Lower leg skin (tissue), 4 donors: ENCODE measurements around the gene WARS2. TPM values are rescaled to one million over a fixed set of nuclear protein-coding genes. Genes with fewer than 3 reads are reported as not detected.

Source experiments
- DNase-seq, 2 donors: peaks; one replicate each; pipeline ENCODE4 v3.0.0-alpha.2; 2019; ENCODE audit warnings: low spot score in 2 of 2
- H3K4me3 ChIP-seq: fragments of 200-600 bp; sonication (generic); 2 replicates; pipeline ENCODE4 v1.5.1; 2017; ENCODE audit warnings: mild to moderate bottlenecking, low read depth; ENCODE audit not compliant: poor library complexity, severe bottlenecking
- POLR2A ChIP-seq, 2 donors: fragments of 450-650 bp; IDR thresholded peaks; one replicate each; pipeline ENCODE4 v1.6.1; 2016 to 2017; ENCODE audit warnings: antibody characterized with exemption in 2 of 2, mild to moderate bottlenecking in 1 of 2, moderate library complexity in 1 of 2
- WGBS, 2 donors: methylation state at CpG; one replicate each; pipeline ENCODE4 v1.1.5; 2018; 5-methylcytosine and 5-hydroxymethylcytosine counted together
- intact Hi-C: fragments of 100-400 bp; cut with DNase I; formaldehyde crosslinking; loops from one replicate; pipeline ENCODE4 v1.15.0; 2023; ENCODE audit warnings: low total_unique reads
- total RNA-seq, 4 donors: library from RNA; depleted of rRNA; stranded (reverse); fragments of >200 nt; gene quantifications; one replicate each; pipeline ENCODE4 v1.1.0, GENCODE V29; 2016
- TF ChIP-seq, protein P1 (sequence below), 3 donors: fragments of 450-650 bp; IDR thresholded peaks; one replicate each; pipeline ENCODE4 v1.5.1; 2016; ENCODE audit warnings: antibody characterized with exemption in 3 of 3, mild to moderate bottlenecking in 3 of 3, moderate library complexity in 2 of 3

The WARS2 gene
- total RNA-seq, 4 donors from 2014 or later = 8.1 to 21.8 (median 13.2) TPM

DNA sequence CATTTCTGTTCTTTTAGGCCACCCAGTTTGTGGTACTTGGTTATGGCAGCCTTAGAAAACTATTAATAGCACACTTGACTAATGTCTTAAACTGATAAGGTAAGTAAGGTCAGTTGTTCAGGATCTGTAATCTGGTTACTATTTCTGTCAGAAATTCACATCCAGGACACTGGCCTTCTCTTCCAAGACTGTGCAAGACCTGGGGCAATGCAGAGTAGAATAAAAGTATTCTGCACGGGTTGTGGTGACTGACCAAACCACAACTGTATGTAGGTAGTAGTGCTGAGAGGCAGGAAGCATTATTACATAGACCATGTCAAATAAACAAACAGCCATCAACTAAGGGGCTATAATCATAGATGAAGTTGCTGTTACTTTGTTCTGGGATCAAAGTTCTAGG is 46.7 kb downstream of the WARS2 start:
- intact Hi-C loops = no loop called here
- WGBS, 2 donors = 79 to 94% methylated on average over 1 of the region's 1 CpG
- no peak for DNase-seq

DNA sequence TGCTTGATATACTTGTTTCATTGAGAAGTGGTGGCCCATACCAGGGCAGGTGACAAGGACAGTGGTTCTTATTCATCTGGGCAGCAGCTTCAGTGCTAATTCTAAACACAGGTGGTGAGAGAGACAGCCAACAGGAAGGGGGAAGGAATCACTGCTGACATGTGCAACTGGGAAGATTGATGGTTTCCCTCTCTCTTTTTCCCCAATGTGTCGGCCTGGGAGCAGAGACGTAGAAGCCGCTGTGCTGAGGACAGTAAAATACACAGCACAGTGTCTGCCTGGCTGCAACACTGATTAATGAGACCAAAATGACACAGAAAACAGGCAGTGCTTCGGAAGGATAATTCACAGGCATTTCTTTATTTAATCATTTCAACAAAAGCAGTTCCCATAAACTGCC is 48.8 kb downstream of the WARS2 start:
- intact Hi-C loops = no loop called here
- TF ChIP-seq, protein P1, sequence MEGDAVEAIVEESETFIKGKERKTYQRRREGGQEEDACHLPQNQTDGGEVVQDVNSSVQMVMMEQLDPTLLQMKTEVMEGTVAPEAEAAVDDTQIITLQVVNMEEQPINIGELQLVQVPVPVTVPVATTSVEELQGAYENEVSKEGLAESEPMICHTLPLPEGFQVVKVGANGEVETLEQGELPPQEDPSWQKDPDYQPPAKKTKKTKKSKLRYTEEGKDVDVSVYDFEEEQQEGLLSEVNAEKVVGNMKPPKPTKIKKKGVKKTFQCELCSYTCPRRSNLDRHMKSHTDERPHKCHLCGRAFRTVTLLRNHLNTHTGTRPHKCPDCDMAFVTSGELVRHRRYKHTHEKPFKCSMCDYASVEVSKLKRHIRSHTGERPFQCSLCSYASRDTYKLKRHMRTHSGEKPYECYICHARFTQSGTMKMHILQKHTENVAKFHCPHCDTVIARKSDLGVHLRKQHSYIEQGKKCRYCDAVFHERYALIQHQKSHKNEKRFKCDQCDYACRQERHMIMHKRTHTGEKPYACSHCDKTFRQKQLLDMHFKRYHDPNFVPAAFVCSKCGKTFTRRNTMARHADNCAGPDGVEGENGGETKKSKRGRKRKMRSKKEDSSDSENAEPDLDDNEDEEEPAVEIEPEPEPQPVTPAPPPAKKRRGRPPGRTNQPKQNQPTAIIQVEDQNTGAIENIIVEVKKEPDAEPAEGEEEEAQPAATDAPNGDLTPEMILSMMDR (IDR thresholded peaks at IDR 0.05) = no peak
- no peak for TF ChIP-seq POLR2A (IDR thresholded peaks at IDR 0.05)
- DNase-seq = no peak
- no peak overlapping the region for H3K4me3 ChIP-seq
- WGBS, 2 donors = 75 to 81% methylated on average over 4 of the region's 4 CpGs

More for the DNA sequence above, 46.7 kb downstream of the WARS2 start:
- no peak overlapping the region for H3K4me3 ChIP-seq
- no peak for TF ChIP-seq POLR2A (IDR thresholded peaks at IDR 0.05)
- TF ChIP-seq, protein P1 (IDR thresholded peaks at IDR 0.05) = no peak

DNA sequence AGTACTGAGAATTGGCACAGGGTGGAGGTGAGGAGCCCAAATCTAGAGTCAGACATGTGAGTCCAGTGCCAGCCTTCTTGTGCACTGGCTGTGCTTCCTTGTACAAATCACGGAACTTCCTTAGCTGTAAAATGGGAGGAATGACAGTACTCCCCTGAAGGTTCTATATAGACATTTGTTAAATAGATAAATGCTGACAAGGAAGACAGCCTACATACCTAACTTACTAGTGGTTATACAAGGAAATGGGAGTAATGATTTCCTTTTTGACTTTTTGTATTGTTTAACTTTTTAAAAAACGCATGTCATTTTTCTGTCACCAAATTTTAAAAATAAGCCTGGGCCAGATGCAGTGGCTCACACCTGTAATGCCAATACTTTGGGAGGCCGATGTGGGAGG is 50.2 kb downstream of the WARS2 start:
- DNase-seq = no peak
- no peak overlapping the region for H3K4me3 ChIP-seq
- 91 to 95% methylated on average over 3 of the region's 3 CpGs for WGBS, 2 donors
- intact Hi-C loops = no loop called here
- no peak for TF ChIP-seq POLR2A (IDR thresholded peaks at IDR 0.05)
- TF ChIP-seq, protein P1 (IDR thresholded peaks at IDR 0.05) = no peak

DNA sequence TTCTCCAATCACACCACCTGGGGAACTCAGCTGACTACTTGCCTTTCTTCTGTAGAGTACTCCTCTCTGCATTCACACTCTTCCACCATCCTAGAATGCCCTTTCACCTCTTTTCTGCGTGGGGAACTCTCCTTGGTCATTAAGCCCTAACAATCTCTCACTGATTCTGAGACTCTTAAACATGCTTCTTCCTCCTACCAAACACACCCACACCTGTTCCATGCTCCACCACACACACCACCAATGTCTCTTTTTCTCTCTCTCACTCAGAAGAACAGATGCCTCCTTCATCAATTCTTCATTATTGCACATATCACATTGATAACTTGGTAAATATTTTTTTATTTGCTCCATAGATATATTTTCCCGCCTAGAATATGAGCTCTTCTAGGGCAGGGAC is 53.6 kb downstream of the WARS2 start:
- H3K4me3 ChIP-seq = no peak overlapping the region
- 55 to 86% methylated on average over 2 of the region's 2 CpGs for WGBS, 2 donors
- no peak for TF ChIP-seq POLR2A (IDR thresholded peaks at IDR 0.05)
- TF ChIP-seq, protein P1 (IDR thresholded peaks at IDR 0.05) = no peak
- no peak for DNase-seq
- intact Hi-C loops = no loop called here

DNA sequence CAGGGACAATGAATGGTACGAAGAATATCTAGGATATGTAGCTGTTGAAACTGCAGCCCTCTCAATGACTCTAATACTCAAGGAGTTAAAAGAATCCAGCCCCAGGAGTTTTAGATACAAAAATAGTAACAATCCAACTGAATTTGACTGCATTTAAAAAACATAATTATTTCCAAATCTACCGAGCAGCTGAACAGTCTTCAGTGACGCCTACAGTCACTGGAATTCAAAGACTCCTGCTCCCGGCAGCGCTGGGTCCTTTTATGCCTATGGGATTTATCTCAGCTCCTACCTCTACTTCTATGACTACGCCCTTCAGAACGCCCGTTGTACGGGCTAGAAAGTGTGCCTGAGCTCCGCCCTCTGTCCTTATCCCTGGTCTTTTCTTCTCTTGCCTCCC is 55.7 kb downstream of the WARS2 start:
- DNase-seq = no peak
- no peak for TF ChIP-seq POLR2A (IDR thresholded peaks at IDR 0.05)
- TF ChIP-seq, protein P1 (IDR thresholded peaks at IDR 0.05) = no peak
- WGBS, 2 donors = 60 to 73% methylated on average over 10 of the region's 10 CpGs
- H3K4me3 ChIP-seq = no peak overlapping the region
- intact Hi-C loops = no loop called here

DNA sequence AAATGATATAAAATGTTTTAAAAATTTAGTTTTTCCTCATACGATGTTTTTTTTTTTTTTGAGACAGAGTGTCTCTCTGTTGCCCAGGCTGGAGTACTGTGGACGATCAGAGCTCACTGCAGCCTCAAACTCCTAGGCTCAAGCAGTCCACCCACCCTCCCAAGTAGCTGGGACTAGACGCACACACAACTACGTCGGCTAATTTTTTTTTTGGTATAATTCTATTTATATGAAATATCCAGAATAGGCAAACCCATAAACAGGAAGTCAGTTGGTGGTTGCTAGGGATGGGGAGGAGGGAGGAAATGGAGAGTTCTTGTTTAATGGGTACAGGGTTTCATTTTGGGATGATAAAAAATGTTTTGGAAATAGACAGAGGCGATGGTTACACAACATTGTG is 56.5 kb downstream of the WARS2 start:
- no peak overlapping the region for H3K4me3 ChIP-seq
- DNase-seq = no peak
- intact Hi-C loops = no loop called here
- 69% methylated on average over 6 of the region's 6 CpGs for WGBS, 2 donors
- TF ChIP-seq, protein P1 (IDR thresholded peaks at IDR 0.05) = no peak
- no peak for TF ChIP-seq POLR2A (IDR thresholded peaks at IDR 0.05)
